K562 (cell line): ENCODE measurements around the gene ADIPOQ. TPM values are rescaled to one million over a fixed set of nuclear protein-coding genes. Genes with fewer than 3 reads are reported as not detected.

Experiments used
- ATAC-seq: fragments of 200-7000 bp; cut with Tn5 transposase; 3 replicates; pipeline ENCODE4 v1.9.1; 2020; ENCODE audit warnings: moderate library complexity
- BruUV-seq: library from RNA; stranded (reverse); fragments of 400-500 nt; replicated peaks from 2 replicates; lab custom pipeline; 2021; lab: Mats Ljungman, UMichigan
- CTCF ChIA-PET: fragments of 300-600 bp; formaldehyde crosslinking; extraction: SDS; loops from one replicate; lab custom pipeline; 2021; ENCODE audit warnings: low intra/inter-chr PET ratio; lab: Yijun Ruan, JAX
- POLR2A ChIA-PET: fragments of 300-600, 350-650 bp; sonication (Branson Sonifier 250); formaldehyde crosslinking; extraction: SDS; loops from one replicate; lab custom pipeline; 2021; ENCODE audit warnings: antibody characterized with exemption, inconsistent platforms; lab: Yijun Ruan, JAX
- DNase-seq, 4 experiments: peaks; one replicate each; pipeline versions ENCODE4 v3.0.0 to v3.0.0-alpha.2; 2011 to 2018; ENCODE audit warnings: low spot score in 3 of 4, mixed read lengths in 3 of 4; ENCODE audit errors: extremely low read depth in 1 of 4
- FAIRE-seq: peaks from 2 replicates; lab custom pipeline; 2011; peaks lifted over from hg19 to GRCh38; lab: Jason Lieb, UNC
- H2AFZ ChIP-seq: 2 replicates; pipeline ENCODE4 v1.6.0; 2011; ENCODE audit warnings: low read depth, low read length, control low read depth, inconsistent platforms
- H3K27ac ChIP-seq: fragments of 200-600 bp; 3 replicates; pipeline ENCODE4 v1.8.0; 2011; ENCODE audit warnings: low read depth, mild to moderate bottlenecking, control low read depth, inconsistent platforms, low read length, moderate library complexity, mixed read lengths; ENCODE audit errors: extremely low read depth
- H3K27me3 ChIP-seq, 2 experiments: fragments of 300-600 bp in 1 of 2; 2 replicates in 1 of 2; 3 replicates in 1 of 2; pipeline versions ENCODE4 v1.6.0 to v1.8.0; 2011; ENCODE audit warnings: inconsistent platforms in 2 of 2, low read length in 2 of 2, mild to moderate bottlenecking in 1 of 2, mixed read lengths in 1 of 2, moderate library complexity in 1 of 2; ENCODE audit not compliant: control insufficient read depth in 2 of 2, insufficient read depth in 2 of 2
- H3K36me3 ChIP-seq: fragments of 300-600 bp; 3 replicates; pipeline ENCODE4 v1.8.0; 2011; ENCODE audit warnings: mild to moderate bottlenecking, low read length, inconsistent platforms; ENCODE audit not compliant: control insufficient read depth, insufficient read depth
- H3K4me1 ChIP-seq, 2 experiments: fragments of 200-600 bp in 1 of 2; replicated peaks in 1 of 2; 2 replicates in 1 of 2; 3 replicates in 1 of 2; pipeline versions ENCODE4 v1.5.1 to v1.8.0; 2011; ENCODE audit warnings: inconsistent platforms in 2 of 2, low read length in 2 of 2, mild to moderate bottlenecking in 1 of 2, mixed read lengths in 1 of 2, moderate library complexity in 1 of 2; ENCODE audit not compliant: control insufficient read depth in 2 of 2, insufficient read depth in 2 of 2
- H3K4me2 ChIP-seq: 2 replicates; pipeline ENCODE4 v1.6.1; 2011; ENCODE audit warnings: low read length, control low read depth, inconsistent platforms, mixed read lengths; ENCODE audit not compliant: insufficient read depth
- H3K4me3 ChIP-seq: fragments of 200-600 bp; sonication (generic), shearing (Covaris generic); 2 replicates; pipeline ENCODE4 v1.5.1; 2016; ENCODE audit warnings: control low read depth, inconsistent platforms
- H3K79me2 ChIP-seq: fragments of 200-600 bp; 3 replicates; pipeline ENCODE4 v1.8.0; 2011; ENCODE audit warnings: low read length, inconsistent platforms; ENCODE audit not compliant: control insufficient read depth, insufficient read depth
- H3K9ac ChIP-seq, 2 experiments: 2 replicates each; pipeline versions ENCODE4 v1.6.0 to v1.6.1; 2011; ENCODE audit warnings: low read depth in 2 of 2, low read length in 2 of 2, control low read depth in 1 of 2, inconsistent platforms in 1 of 2, mild to moderate bottlenecking in 1 of 2, mixed read lengths in 1 of 2; ENCODE audit not compliant: insufficient read depth in 1 of 2
- H3K9me1 ChIP-seq: one replicate; pipeline ENCODE4 v1.6.0; 2011; ENCODE audit warnings: inconsistent platforms, mild to moderate bottlenecking, low read length, moderate library complexity; ENCODE audit not compliant: control insufficient read depth, insufficient read depth
- H3K9me3 ChIP-seq: replicated peaks from 2 replicates; pipeline ENCODE4 v1.5.1; 2011; ENCODE audit warnings: low read depth, low read length, inconsistent platforms; ENCODE audit not compliant: control insufficient read depth, insufficient read depth
- H4K20me1 ChIP-seq: replicated peaks from 2 replicates; pipeline ENCODE4 v1.6.1; 2011; ENCODE audit warnings: low read length, inconsistent platforms, mixed read lengths; ENCODE audit not compliant: control insufficient read depth, insufficient read depth
- CCAR2 ChIP-seq: fragments of 200-400 bp; formaldehyde crosslinking; IDR thresholded peaks from 2 replicates; pipeline ENCODE4 v1.6.1; 2017; ENCODE audit warnings: mild to moderate bottlenecking, low read depth, low read length
- CUX1 ChIP-seq: fragments of 200-800 bp; sonication (Bioruptor generic); IDR thresholded peaks from 2 replicates; pipeline ENCODE4 v1.6.1; 2016; ENCODE audit warnings: missing genetic modification characterization, missing compliant biosample characterization
- HSF4 ChIP-seq: fragments of 250-450 bp; sonication (Bioruptor Pico); IDR thresholded peaks from 2 replicates; pipeline ENCODE4 v2.1.2; 2022; ENCODE audit warnings: mild to moderate bottlenecking, moderate library complexity, borderline replicate concordance
- KDM2B ChIP-seq: fragments of 250-450 bp; sonication (Bioruptor Pico); IDR thresholded peaks from 2 replicates; pipeline ENCODE4 v1.8.0; 2021; ENCODE audit warnings: mild to moderate bottlenecking, moderate library complexity
- MCM2 ChIP-seq: fragments of 450-650 bp; IDR thresholded peaks from 2 replicates; pipeline ENCODE4 v1.6.1; 2017; ENCODE audit warnings: low read depth, mild to moderate bottlenecking
- NEUROD1 ChIP-seq: fragments of 150-350 bp; IDR thresholded peaks from 2 replicates; pipeline ENCODE4 v1.6.1; 2014; ENCODE audit warnings: borderline replicate concordance, low read length, low read depth; ENCODE audit not compliant: partially characterized antibody
- PURB ChIP-seq: sonication (generic); formaldehyde crosslinking; IDR thresholded peaks from 2 replicates; pipeline ENCODE4 v1.9.0; 2021; ENCODE audit warnings: low read depth, mild to moderate bottlenecking, missing genetic modification reagents
- SMARCA5 ChIP-seq: fragments of 450-650 bp; IDR thresholded peaks from 2 replicates; pipeline ENCODE4 v1.6.1; 2016
- ZBTB34 ChIP-seq: fragments of 250-450 bp; sonication (Bioruptor Pico); IDR thresholded peaks from 2 replicates; pipeline ENCODE4 v1.8.0; 2021; ENCODE audit warnings: mild to moderate bottlenecking, moderate library complexity
- ZNF124 ChIP-seq: sonication (generic); formaldehyde crosslinking; IDR thresholded peaks from 2 replicates; pipeline ENCODE4 v1.8.1; 2022; ENCODE audit warnings: missing genetic modification reagents
- ZNF3 ChIP-seq: fragments of 250-450 bp; sonication (Bioruptor Pico); IDR thresholded peaks from 2 replicates; pipeline ENCODE4 v1.5.0; 2021; ENCODE audit warnings: mild to moderate bottlenecking, moderate library complexity
- ZNF398 ChIP-seq: fragments of 250-450 bp; sonication (Bioruptor Pico); IDR thresholded peaks from 2 replicates; pipeline ENCODE4 v1.8.0; 2021; ENCODE audit warnings: moderate library complexity, mild to moderate bottlenecking, inconsistent platforms
- ZNF57 ChIP-seq: fragments of 450-650 bp; formaldehyde crosslinking; IDR thresholded peaks from 2 replicates; pipeline ENCODE4 v1.4.0; 2020; ENCODE audit warnings: mild to moderate bottlenecking, moderate library complexity
- ZNF707 ChIP-seq: fragments of 250-450 bp; sonication (Bioruptor Pico); conservative IDR thresholded peaks from 2 replicates; pipeline ENCODE4 v1.8.0; 2022; ENCODE audit warnings: inconsistent platforms, mild to moderate bottlenecking, moderate library complexity
- WGBS: fragments of 100-300 bp; shearing (Covaris generic); methylation state at CpG from one replicate; pipeline ENCODE4 v1.1.6; 2016; ENCODE audit warnings: low coverage, mixed read lengths; ENCODE audit not compliant: insufficient coverage; ENCODE audit errors: missing lambda C conversion rate; 5-methylcytosine and 5-hydroxymethylcytosine counted together
- in situ Hi-C: fragments of 300-500 bp; cut with MboI; formaldehyde crosslinking; loops from 4 replicates; pipeline ENCODE4 v1.15.0; 2018; ENCODE audit warnings: inconsistent platforms, mixed read lengths
- intact Hi-C: fragments of 100-400 bp; cut with micrococcal nuclease; formaldehyde crosslinking; loops from 2 replicates; pipeline ENCODE4 v1.14.2; 2022
- polyA plus RNA-seq, 8 experiments: library from polyadenylated mRNA; depleted of rRNA in 4 of 8; stranded (reverse) in 5 of 8; unstranded in 3 of 8; fragments of >200 nt; fragmentation: Nextera tagmentation in 2 of 8; fragmentation: Illumina TruSeq in 1 of 8; extraction: Ambion mirVana in 2 of 8; extraction: Trizol in 1 of 8; gene quantifications; 2 replicates each; pipeline versions ENCODE4 v1.2.1 to v1.2.3, GENCODE V29; 2011 to 2014; ENCODE audit warnings: inconsistent platforms in 1 of 8, missing spikeins in 1 of 8
- total RNA-seq, 7 experiments: library from RNA; depleted of rRNA in 6 of 7; stranded (reverse); fragments of >200 nt in 6 of 7; fragmentation: Illumina TruSeq in 2 of 7; extraction: Trizol in 2 of 7; gene quantifications; 2 replicates each; pipeline versions ENCODE4 v1.2.1 to v1.2.3, GENCODE V29; 2011 to 2021; ENCODE audit warnings: low replicate concordance in 1 of 7

Gene ADIPOQ
- total and polyA plus RNA-seq, 9 of the 15 experiments (the other 6 are each of a cell fraction or from before 2014, with no cell fraction given): 0.01 to 0.04 (median 0.03) TPM; not detected in 4

- TF ChIP-seq MCM2: no peak
- TF ChIP-seq ZNF124 (CRISPR knock-in tag): no peak
- no peak for TF ChIP-seq NEUROD1
- TF ChIP-seq KDM2B: no peak
These were observed 890 bp upstream of the ADIPOQ start (continued) for GRCh38 chr3:186841620-186842019.

GRCh38 chr3:186843039-186843432, 526 bp downstream of the ADIPOQ start:
- intact Hi-C loops: no loop called here

More at GRCh38 chr3:186843039-186843432, 526 bp downstream of the ADIPOQ start:
- ChIA-PET CTCF (no interaction called here), POLR2A (no interaction called here)
- H3K4me2 ChIP-seq: no peak overlapping the region
- ATAC-seq (no peak), FAIRE-seq (no peak), DNase-seq (no peak)
- no peaks in the 10 kb centered on the region for H3K79me2 ChIP-seq
- TF ChIP-seq PURB (CRISPR knock-in tag) (no peak), ZNF57 (CRISPR knock-in tag) (no peak), MCM2 (no peak), ZBTB34 (no peak), HSF4 (no peak), CUX1 (CRISPR knock-in tag) (no peak), SMARCA5 (no peak), CCAR2 (no peak), ZNF398 (no peak), ZNF3 (no peak), ZNF707 (no peak)
- H3K9ac ChIP-seq: no peak overlapping the region
- BruUV-seq: no TSS peak
- no peak overlapping the region for H3K4me3 ChIP-seq
- H3K9me1 ChIP-seq: no peaks in the 10 kb centered on the region
- H3K4me1 ChIP-seq: no peaks in the 10 kb centered on the region; a peak in 1 of 5 replicates
- H3K27ac ChIP-seq: no peak overlapping the region
- H4K20me1 ChIP-seq: no peaks in the 10 kb centered on the region
- no peak overlapping the region for H2AFZ ChIP-seq
- H3K9me3 ChIP-seq: no peaks in the 10 kb centered on the region
- in situ Hi-C loops: loop anchor here (10.0 kb wide), 1 partner anchor 322 kb away; no protein-coding TSS in a partner anchor
- no peaks in the 10 kb centered on the region for H3K27me3 ChIP-seq
- 44% methylated on average over 3 of the region's 3 CpGs for WGBS
- no peaks in the 10 kb centered on the region for H3K36me3 ChIP-seq
